Stomach smooth muscle (tissue), 2 donors: Measurements from ENCODE around the gene MAP4K2.

Source experiments
- H3K27ac ChIP-seq: one replicate; pipeline ENCODE4 v1.7.0; 2013; ENCODE audit warnings: mild to moderate bottlenecking, low read length, inconsistent platforms
- H3K27me3 ChIP-seq, 2 donors: one replicate each; pipeline ENCODE4 v1.7.0; 2013; ENCODE audit warnings: low read length in 2 of 2; ENCODE audit not compliant: insufficient read depth in 2 of 2, control insufficient read depth in 1 of 2
- H3K36me3 ChIP-seq, 2 donors: one replicate each; pipeline ENCODE4 v1.7.0; 2013; ENCODE audit warnings: low read length in 2 of 2; ENCODE audit not compliant: control insufficient read depth in 2 of 2, insufficient read depth in 2 of 2
- H3K4me1 ChIP-seq: one replicate; pipeline ENCODE4 v1.7.0; 2013; ENCODE audit warnings: low read length; ENCODE audit not compliant: control insufficient read depth, insufficient read depth
- H3K4me3 ChIP-seq, 2 donors: one replicate each; pipeline ENCODE4 v1.7.0; 2013; ENCODE audit warnings: low read length in 2 of 2
- H3K9ac ChIP-seq, 2 donors: one replicate each; pipeline ENCODE4 v1.7.0; 2013; ENCODE audit warnings: low read length in 2 of 2, mild to moderate bottlenecking in 1 of 2
- H3K9me3 ChIP-seq, 2 donors: one replicate each; pipeline ENCODE4 v1.7.0; 2013; ENCODE audit warnings: low read length in 2 of 2; ENCODE audit not compliant: control insufficient read depth in 2 of 2
- donor health status: healthy.
- donor health status: Pancreatic carcinoma.

Gene MAP4K2

GRCh38 chr11:64788321-64789215, 14.4 kb downstream of the MAP4K2 start:
- H3K9ac ChIP-seq, result no peak overlapping the region
- H3K36me3 ChIP-seq, result peaks cover 0 to 10% of the 10 kb centered on the region in 2 donors
- H3K4me3 ChIP-seq, result no peak overlapping the region
- H3K4me1 ChIP-seq, result peaks cover 3% of the 10 kb centered on the region
- H3K27me3 ChIP-seq, result no peaks in the 10 kb centered on the region
- no peak overlapping the region for H3K27ac ChIP-seq
- H3K9me3 ChIP-seq, result no peaks in the 10 kb centered on the region

DNA sequence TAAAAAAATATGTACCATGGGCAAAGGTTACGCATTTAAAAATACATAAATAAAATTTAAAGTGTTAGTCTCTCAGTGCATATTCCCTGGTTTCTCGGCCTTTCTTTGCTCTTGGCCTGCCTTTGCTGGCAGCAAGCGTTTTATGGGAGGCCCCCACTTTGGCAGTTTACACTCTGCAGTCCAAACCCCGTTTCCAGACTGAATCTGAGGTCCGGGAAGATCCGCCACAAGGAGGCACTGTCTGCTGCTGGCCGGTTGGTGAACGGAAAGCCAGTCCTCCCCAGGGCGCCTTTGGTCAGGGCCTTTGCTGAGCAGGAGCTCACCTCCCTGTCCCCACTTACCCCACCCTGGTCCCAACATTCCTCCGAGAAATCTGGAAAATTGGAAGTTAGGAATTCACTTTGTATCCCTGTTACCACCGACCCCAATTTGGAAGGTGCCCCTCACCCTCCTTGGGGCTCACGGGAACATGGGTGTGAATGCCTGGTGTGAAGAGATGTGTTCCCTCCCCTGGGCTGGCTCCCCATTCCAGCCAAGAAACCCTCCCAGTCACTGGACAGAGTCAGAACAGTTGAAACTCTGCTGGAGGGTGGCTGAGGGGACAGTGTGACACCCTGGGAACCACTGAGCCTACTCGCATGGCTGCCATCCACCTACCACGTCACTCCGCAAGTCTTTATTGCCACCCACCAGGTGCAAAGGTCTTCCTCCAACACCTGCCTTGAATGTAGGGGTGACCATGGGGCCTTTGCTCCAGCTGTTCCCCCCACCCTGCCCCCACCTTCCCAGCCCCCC, 15.3 kb downstream of the MAP4K2 start:
- no peaks in the 10 kb centered on the region for H3K27me3 ChIP-seq
- no peak overlapping the region for H3K4me3 ChIP-seq
- H3K27ac ChIP-seq, result no peak overlapping the region
- H3K9ac ChIP-seq, result peak overlapping the region in 1 of 2 donors; percentile 21
- peaks cover 0 to 10% of the 10 kb centered on the region in 2 donors for H3K36me3 ChIP-seq
- peaks cover 3% of the 10 kb centered on the region for H3K4me1 ChIP-seq
- no peaks in the 10 kb centered on the region for H3K9me3 ChIP-seq

GRCh38 chr11:64786308-64786707, 16.7 kb downstream of the MAP4K2 start:
- no peak overlapping the region for H3K27ac ChIP-seq
- no peaks in the 10 kb centered on the region for H3K9me3 ChIP-seq
- no peak overlapping the region for H3K4me3 ChIP-seq
- H3K9ac ChIP-seq, result no peak overlapping the region
- peaks cover 3% of the 10 kb centered on the region for H3K4me1 ChIP-seq
- no peaks in the 10 kb centered on the region for H3K27me3 ChIP-seq
- H3K36me3 ChIP-seq, result peaks cover 0 to 9% of the 10 kb centered on the region in 2 donors

GRCh38 chr11:64784813-64785581, 18.0 kb downstream of the MAP4K2 start:
- no peak overlapping the region for H3K27ac ChIP-seq
- H3K27me3 ChIP-seq, result no peaks in the 10 kb centered on the region
- no peaks in the 10 kb centered on the region for H3K9me3 ChIP-seq
- no peak overlapping the region for H3K9ac ChIP-seq
- H3K36me3 ChIP-seq, result peaks cover 0 to 5% of the 10 kb centered on the region in 2 donors
- peaks cover 3% of the 10 kb centered on the region for H3K4me1 ChIP-seq
- no peak overlapping the region for H3K4me3 ChIP-seq

DNA sequence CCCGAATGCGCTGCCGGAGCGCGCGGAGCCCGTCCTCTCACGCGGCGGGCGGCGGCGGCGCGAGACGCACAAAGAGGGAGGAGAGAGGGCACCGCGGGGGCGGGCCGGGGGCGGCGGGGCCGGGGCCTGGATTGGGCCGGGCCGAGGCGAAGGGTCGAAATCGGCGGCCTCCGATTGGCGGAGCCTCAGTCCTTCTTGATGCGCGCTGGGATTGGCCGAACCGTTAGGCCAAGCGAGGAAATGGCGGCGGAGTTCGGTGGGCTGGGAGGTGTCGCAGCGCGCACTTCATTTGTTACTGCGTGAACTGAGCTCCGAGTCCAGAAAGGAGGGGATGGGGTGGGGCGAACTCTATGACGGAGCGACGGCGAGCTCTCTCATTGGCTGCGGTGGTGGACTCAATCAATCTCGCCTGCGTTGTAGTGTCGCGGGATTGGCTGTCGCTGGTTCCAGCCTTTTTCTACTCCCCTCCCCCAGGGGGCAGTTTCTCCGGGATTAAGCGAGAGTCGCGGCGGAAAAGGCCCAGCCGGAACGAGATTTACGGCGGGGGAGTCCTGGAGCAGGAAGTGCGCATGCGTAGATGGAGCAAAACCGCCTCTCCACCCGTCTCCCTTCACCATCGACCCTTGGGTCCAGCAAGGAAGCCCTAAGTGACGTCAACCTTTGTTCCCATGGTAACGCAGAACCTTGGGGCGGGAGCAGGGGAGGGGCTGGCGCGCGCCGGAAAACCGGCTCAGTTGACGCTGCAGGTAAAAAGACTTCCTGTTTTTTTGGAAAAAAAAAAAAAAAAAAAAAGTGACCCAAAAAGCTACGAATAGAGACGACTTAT, 24.3 kb downstream of the MAP4K2 start, which contains the start of gene SF1:
SF1 (minus strand) TSS at position 70 of the 826 bp plus-strand sequence. CDS start 150 bp downstream, outside the sequence.
- peaks cover 17 to 30% of the 10 kb centered on the region in 2 donors for H3K36me3 ChIP-seq
- H3K9ac ChIP-seq, result peak within 1 kb of the TSS; percentile 86 to 89
- H3K4me3 ChIP-seq, result peak within 1 kb of the TSS; percentile 95 to 98
- H3K27me3 ChIP-seq, result no peaks in the 10 kb centered on the region
- H3K4me1 ChIP-seq, result peaks cover 18% of the 10 kb centered on the region
- H3K27ac ChIP-seq, result peak within 1 kb of the TSS; percentile 93
- no peaks in the 10 kb centered on the region for H3K9me3 ChIP-seq

DNA sequence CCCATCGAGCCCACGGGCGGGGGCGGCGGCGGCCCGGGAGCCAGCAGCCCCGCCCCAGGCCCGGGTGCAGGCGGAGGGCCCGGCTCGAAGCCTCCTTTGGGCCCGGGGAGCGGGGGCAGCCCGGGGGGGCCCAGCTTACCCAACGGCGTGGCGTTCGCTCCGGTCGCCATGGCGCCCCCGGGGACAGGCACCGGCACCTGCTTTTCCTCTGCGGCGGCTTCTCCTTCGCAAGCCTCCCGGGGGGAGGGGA, 24.9 kb downstream of the MAP4K2 start:
- Histone ChIP-seq H3K27ac (peak overlapping the region; percentile 93), H3K27me3 (no peaks in the 10 kb centered on the region), H3K9ac (peak overlapping the region; percentile 61 to 89), H3K36me3 (peaks cover 23 to 35% of the 10 kb centered on the region in 2 donors), H3K4me1 (peaks cover 23% of the 10 kb centered on the region), H3K9me3 (no peaks in the 10 kb centered on the region), H3K4me3 (peak overlapping the region in 1 of 2 donors; percentile 77)

DNA sequence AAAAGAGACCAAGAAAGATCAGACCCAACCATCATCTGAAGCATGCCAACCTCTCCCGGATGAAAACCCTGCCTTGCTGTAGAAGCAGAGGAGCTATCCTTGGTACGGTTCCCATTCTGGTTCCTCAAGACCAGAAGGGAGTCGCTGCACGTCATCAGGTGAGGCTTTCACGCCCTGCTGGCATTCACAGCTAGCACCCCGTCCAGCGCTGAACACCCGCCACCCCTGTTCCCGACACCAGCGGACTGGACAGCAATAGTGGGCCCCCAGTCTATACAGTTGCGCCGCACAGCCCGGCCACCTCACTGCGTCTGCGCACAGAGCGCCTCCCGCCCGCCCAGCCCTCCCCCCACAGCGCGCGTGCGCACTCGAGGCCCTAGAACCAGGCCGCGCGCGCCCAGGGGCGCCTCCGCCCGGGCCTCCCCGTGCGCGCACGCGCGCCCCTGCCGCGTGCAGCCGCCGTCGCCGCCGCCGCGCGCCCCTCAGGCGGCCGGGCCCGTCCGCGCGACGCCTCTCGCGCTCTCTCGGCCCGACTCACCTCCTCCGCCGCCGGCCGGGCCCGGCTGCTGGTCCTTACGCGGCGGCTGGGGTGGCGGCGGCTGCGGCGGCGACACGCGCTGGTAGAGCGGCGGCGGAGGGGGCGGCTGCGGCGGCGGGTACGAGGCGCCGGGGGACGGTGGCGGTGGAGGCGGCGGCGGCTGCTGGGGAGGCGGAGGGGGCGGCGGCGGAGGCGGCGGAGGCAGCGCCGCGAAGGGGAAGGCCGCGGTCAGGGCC, 25.4 kb downstream of the MAP4K2 start:
- Histone ChIP-seq H3K9me3 (no peaks in the 10 kb centered on the region), H3K4me1 (peaks cover 28% of the 10 kb centered on the region), H3K36me3 (peaks cover 28 to 40% of the 10 kb centered on the region in 2 donors), H3K27me3 (no peaks in the 10 kb centered on the region), H3K9ac (peak overlapping the region; percentile 86 to 89), H3K27ac (peak overlapping the region; percentile 93), H3K4me3 (peak overlapping the region; percentile 95 to 98)

- H3K4me3 ChIP-seq, result peak overlapping the region; percentile 95 to 98
- peaks cover 31 to 46% of the 10 kb centered on the region in 2 donors for H3K36me3 ChIP-seq
- peak overlapping the region; percentile 55 for H3K27ac ChIP-seq
- no peaks in the 10 kb centered on the region for H3K9me3 ChIP-seq
- peaks cover 31% of the 10 kb centered on the region for H3K4me1 ChIP-seq
- no peaks in the 10 kb centered on the region for H3K27me3 ChIP-seq
- peak overlapping the region; percentile 84 to 86 for H3K9ac ChIP-seq
These were observed 26.1 kb downstream of the MAP4K2 start for GRCh38 chr11:64776875-64777274.

GRCh38 chr11:64776425-64776824, 26.6 kb downstream of the MAP4K2 start:
- no peaks in the 10 kb centered on the region for H3K27me3 ChIP-seq
- peaks cover 36 to 51% of the 10 kb centered on the region in 2 donors for H3K36me3 ChIP-seq
- no peak overlapping the region for H3K27ac ChIP-seq
- no peaks in the 10 kb centered on the region for H3K9me3 ChIP-seq
- peak overlapping the region; percentile 84 to 86 for H3K9ac ChIP-seq
- H3K4me1 ChIP-seq, result peaks cover 31% of the 10 kb centered on the region
- peak overlapping the region; percentile 95 to 98 for H3K4me3 ChIP-seq
